Neural progenitor cell (in vitro differentiated cells): Measurements from ENCODE around the gene DCST1.

ENCODE experiments used
- CTCF ChIP-seq: fragments of 200-600 bp; sonication (generic); IDR thresholded peaks from 2 replicates; pipeline ENCODE4 v1.5.1; 2017; ENCODE audit warnings: antibody characterized with exemption, mild to moderate bottlenecking
- EZH2 ChIP-seq: fragments of 200-600 bp; sonication (generic); IDR thresholded peaks from 2 replicates; pipeline ENCODE4 v1.6.1; 2017; ENCODE audit warnings: antibody characterized with exemption, mild to moderate bottlenecking, moderate library complexity

- no peak for TF ChIP-seq CTCF
- TF ChIP-seq EZH2, result no peak
These were observed 9.2 kb downstream of the DCST1 start for GRCh38 chr1:155042789-155043188.
